K562 (cell line): Measurements from ENCODE around the gene CFAP73. TPM values are rescaled to one million over a fixed set of nuclear protein-coding genes. Genes with fewer than 3 reads are reported as not detected.
A peak's percentile ranks its signal among the peaks of the same experiment; 100 is the strongest.

Source experiments
- ARID1B ChIP-seq: fragments of 450-650 bp; IDR thresholded peaks from 2 replicates; pipeline ENCODE4 v1.6.1; 2016; ENCODE audit warnings: antibody characterized with exemption, mild to moderate bottlenecking, inconsistent platforms
- CAMTA2 ChIP-seq: fragments of 250-450 bp; sonication (Bioruptor Pico); conservative IDR thresholded peaks from 2 replicates; pipeline ENCODE4 v1.5.1; 2022
- CBX5 ChIP-seq: IDR thresholded peaks from 2 replicates; pipeline ENCODE4 v1.6.1; 2014; ENCODE audit warnings: low read depth, borderline replicate concordance
- GTF2F1 ChIP-seq: IDR thresholded peaks from 2 replicates; pipeline ENCODE4 v1.6.1; 2011; ENCODE audit warnings: low read depth, low read length, improper control_type of control experiment
- HSF4 ChIP-seq: fragments of 250-450 bp; sonication (Bioruptor Pico); IDR thresholded peaks from 2 replicates; pipeline ENCODE4 v2.1.2; 2022; ENCODE audit warnings: mild to moderate bottlenecking, moderate library complexity, borderline replicate concordance
- NCOA4 ChIP-seq: fragments of 450-650 bp; IDR thresholded peaks from 2 replicates; pipeline ENCODE4 v1.6.1; 2018; ENCODE audit warnings: mild to moderate bottlenecking; ENCODE audit not compliant: partially characterized antibody
- NFRKB ChIP-seq: fragments of 450-650 bp; IDR thresholded peaks from 2 replicates; pipeline ENCODE4 v1.6.1; 2016; ENCODE audit warnings: low read depth
- RBBP5 ChIP-seq: fragments of 200-600 bp; sonication (generic); IDR thresholded peaks from 2 replicates; pipeline ENCODE4 v1.6.1; 2012; ENCODE audit warnings: borderline replicate concordance, mild to moderate bottlenecking, low read length, control low read depth, inconsistent platforms; ENCODE audit not compliant: insufficient read depth, poor library complexity, severe bottlenecking
- SIN3A ChIP-seq, 2 experiments: fragments of 150-350 bp in 1 of 2; IDR thresholded peaks; 2 replicates each; pipeline ENCODE4 v1.6.1; 2011 to 2016; ENCODE audit warnings: borderline replicate concordance in 2 of 2, low read depth in 2 of 2, low read length in 2 of 2, mild to moderate bottlenecking in 2 of 2, moderate library complexity in 2 of 2; ENCODE audit not compliant: control insufficient read depth in 1 of 2
- SNAPC5 ChIP-seq: fragments of 250-450 bp; sonication (Bioruptor Pico); IDR thresholded peaks from 2 replicates; pipeline ENCODE4 v1.8.0; 2021; ENCODE audit warnings: moderate library complexity, mild to moderate bottlenecking, inconsistent platforms
- U2AF2 ChIP-seq: fragments of 200-400 bp; formaldehyde crosslinking; optimal IDR thresholded peaks from 2 replicates; pipeline ENCODE3; 2017; ENCODE audit warnings: low read depth, mild to moderate bottlenecking, low read length
- XRCC4 ChIP-seq: IDR thresholded peaks from one replicate; pipeline ENCODE4 v1.6.1; 2011; ENCODE audit not compliant: insufficient read depth, insufficient read length; ENCODE audit errors: extremely low read depth
- ZNF140 ChIP-seq: fragments of 250-450 bp; sonication (Bioruptor Pico); IDR thresholded peaks from 2 replicates; pipeline ENCODE4 v1.8.0; 2021; ENCODE audit warnings: moderate library complexity, mild to moderate bottlenecking, inconsistent platforms
- ZNF324 ChIP-seq: fragments of 250-450 bp; sonication (Bioruptor Pico); IDR thresholded peaks from 2 replicates; pipeline ENCODE4 v1.4.0; 2020; ENCODE audit warnings: mild to moderate bottlenecking
- ZNF57 ChIP-seq: fragments of 450-650 bp; formaldehyde crosslinking; IDR thresholded peaks from 2 replicates; pipeline ENCODE4 v1.4.0; 2020; ENCODE audit warnings: mild to moderate bottlenecking, moderate library complexity
- polyA plus RNA-seq, 8 experiments: library from polyadenylated mRNA; depleted of rRNA in 4 of 8; stranded (reverse) in 5 of 8; unstranded in 3 of 8; fragments of >200 nt; fragmentation: Nextera tagmentation in 2 of 8; fragmentation: Illumina TruSeq in 1 of 8; extraction: Ambion mirVana in 2 of 8; extraction: Trizol in 1 of 8; gene quantifications; 2 replicates each; pipeline versions ENCODE4 v1.2.1 to v1.2.3, GENCODE V29; 2011 to 2014; ENCODE audit warnings: inconsistent platforms in 1 of 8, missing spikeins in 1 of 8
- total RNA-seq, 7 experiments: library from RNA; depleted of rRNA in 6 of 7; stranded (reverse); fragments of >200 nt in 6 of 7; fragmentation: Illumina TruSeq in 2 of 7; extraction: Trizol in 2 of 7; gene quantifications; 2 replicates each; pipeline versions ENCODE4 v1.2.1 to v1.2.3, GENCODE V29; 2011 to 2021; ENCODE audit warnings: low replicate concordance in 1 of 7
- TF ChIP-seq, protein P1 (sequence below): fragments of 200-400 bp; formaldehyde crosslinking; IDR thresholded peaks from 2 replicates; pipeline ENCODE4 v1.6.1; 2017; ENCODE audit warnings: mild to moderate bottlenecking, low read depth, low read length, moderate library complexity
- TF ChIP-seq, protein P2 (sequence below): fragments of 450-650 bp; IDR thresholded peaks from 2 replicates; pipeline ENCODE4 v1.6.1; 2016; ENCODE audit warnings: borderline replicate concordance
- TF ChIP-seq, protein P3 (sequence below): fragments of 450-650 bp; IDR thresholded peaks from 2 replicates; pipeline ENCODE4 v1.6.1; 2017; ENCODE audit warnings: antibody characterized with exemption
- TF ChIP-seq, protein P4 (sequence below), 2 experiments: IDR thresholded peaks; 2 replicates each; pipeline ENCODE4 v1.6.1; 2011; ENCODE audit warnings: borderline replicate concordance in 1 of 2, control low read depth in 1 of 2, low read depth in 1 of 2, low read length in 1 of 2, mild to moderate bottlenecking in 1 of 2, mixed read lengths in 1 of 2, moderate library complexity in 1 of 2; ENCODE audit not compliant: insufficient read depth in 1 of 2, insufficient read length in 1 of 2, poor library complexity in 1 of 2, severe bottlenecking in 1 of 2; ENCODE audit errors: extremely low read depth in 1 of 2

The CFAP73 gene
- total and polyA plus RNA-seq, 9 of the 15 experiments (the other 6 are each of a cell fraction or from before 2014, with no cell fraction given), result not detected

GRCh38 chr12:113185180-113186032 is 35.9 kb downstream of the CFAP73 start, which contains the start of the genes DDX54 and RITA1 (continued):
- TF ChIP-seq, protein P1, sequence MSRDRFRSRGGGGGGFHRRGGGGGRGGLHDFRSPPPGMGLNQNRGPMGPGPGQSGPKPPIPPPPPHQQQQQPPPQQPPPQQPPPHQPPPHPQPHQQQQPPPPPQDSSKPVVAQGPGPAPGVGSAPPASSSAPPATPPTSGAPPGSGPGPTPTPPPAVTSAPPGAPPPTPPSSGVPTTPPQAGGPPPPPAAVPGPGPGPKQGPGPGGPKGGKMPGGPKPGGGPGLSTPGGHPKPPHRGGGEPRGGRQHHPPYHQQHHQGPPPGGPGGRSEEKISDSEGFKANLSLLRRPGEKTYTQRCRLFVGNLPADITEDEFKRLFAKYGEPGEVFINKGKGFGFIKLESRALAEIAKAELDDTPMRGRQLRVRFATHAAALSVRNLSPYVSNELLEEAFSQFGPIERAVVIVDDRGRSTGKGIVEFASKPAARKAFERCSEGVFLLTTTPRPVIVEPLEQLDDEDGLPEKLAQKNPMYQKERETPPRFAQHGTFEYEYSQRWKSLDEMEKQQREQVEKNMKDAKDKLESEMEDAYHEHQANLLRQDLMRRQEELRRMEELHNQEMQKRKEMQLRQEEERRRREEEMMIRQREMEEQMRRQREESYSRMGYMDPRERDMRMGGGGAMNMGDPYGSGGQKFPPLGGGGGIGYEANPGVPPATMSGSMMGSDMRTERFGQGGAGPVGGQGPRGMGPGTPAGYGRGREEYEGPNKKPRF, result no peak
- TF ChIP-seq, protein P2, sequence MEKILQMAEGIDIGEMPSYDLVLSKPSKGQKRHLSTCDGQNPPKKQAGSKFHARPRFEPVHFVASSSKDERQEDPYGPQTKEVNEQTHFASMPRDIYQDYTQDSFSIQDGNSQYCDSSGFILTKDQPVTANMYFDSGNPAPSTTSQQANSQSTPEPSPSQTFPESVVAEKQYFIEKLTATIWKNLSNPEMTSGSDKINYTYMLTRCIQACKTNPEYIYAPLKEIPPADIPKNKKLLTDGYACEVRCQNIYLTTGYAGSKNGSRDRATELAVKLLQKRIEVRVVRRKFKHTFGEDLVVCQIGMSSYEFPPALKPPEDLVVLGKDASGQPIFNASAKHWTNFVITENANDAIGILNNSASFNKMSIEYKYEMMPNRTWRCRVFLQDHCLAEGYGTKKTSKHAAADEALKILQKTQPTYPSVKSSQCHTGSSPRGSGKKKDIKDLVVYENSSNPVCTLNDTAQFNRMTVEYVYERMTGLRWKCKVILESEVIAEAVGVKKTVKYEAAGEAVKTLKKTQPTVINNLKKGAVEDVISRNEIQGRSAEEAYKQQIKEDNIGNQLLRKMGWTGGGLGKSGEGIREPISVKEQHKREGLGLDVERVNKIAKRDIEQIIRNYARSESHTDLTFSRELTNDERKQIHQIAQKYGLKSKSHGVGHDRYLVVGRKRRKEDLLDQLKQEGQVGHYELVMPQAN, result peak; percentile 96; the same call in 1 of the 2 replicates
- TF ChIP-seq XRCC4 (no peak), RBBP5 (peak; percentile 96), ZNF324 (CRISPR knock-in tag) (no peak), NCOA4 (no peak), SIN3A (IDR thresholded peaks at IDR 0.05; ENCODE audit: borderline replicate concordance in 2 of 2, control insufficient read depth in 1 of 2, low read depth in 2 of 2, low read length in 2 of 2) (0 out of 4 replicates have a peak, but pooled peaks of 1 of the 2 experiments have one; percentile 5), ZNF140 (no peak), SNAPC5 (CRISPR knock-in tag) (no peak), NFRKB (peak; percentile 90), CAMTA2 (CRISPR knock-in tag) (no peak), HSF4 (CRISPR knock-in tag) (no peak), ARID1B (peak; percentile 64; the same call in 1 of the 2 replicates), U2AF2 (no peak), CBX5 (no peak), ZNF57 (CRISPR knock-in tag) (no peak; the same call in 1 of the 2 replicates), GTF2F1 (peak; percentile 21; the same call in 1 of the 2 replicates)
- TF ChIP-seq, protein P3, sequence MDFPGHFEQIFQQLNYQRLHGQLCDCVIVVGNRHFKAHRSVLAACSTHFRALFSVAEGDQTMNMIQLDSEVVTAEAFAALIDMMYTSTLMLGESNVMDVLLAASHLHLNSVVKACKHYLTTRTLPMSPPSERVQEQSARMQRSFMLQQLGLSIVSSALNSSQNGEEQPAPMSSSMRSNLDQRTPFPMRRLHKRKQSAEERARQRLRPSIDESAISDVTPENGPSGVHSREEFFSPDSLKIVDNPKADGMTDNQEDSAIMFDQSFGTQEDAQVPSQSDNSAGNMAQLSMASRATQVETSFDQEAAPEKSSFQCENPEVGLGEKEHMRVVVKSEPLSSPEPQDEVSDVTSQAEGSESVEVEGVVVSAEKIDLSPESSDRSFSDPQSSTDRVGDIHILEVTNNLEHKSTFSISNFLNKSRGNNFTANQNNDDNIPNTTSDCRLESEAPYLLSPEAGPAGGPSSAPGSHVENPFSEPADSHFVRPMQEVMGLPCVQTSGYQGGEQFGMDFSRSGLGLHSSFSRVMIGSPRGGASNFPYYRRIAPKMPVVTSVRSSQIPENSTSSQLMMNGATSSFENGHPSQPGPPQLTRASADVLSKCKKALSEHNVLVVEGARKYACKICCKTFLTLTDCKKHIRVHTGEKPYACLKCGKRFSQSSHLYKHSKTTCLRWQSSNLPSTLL, result no peak
- TF ChIP-seq, protein P4, sequence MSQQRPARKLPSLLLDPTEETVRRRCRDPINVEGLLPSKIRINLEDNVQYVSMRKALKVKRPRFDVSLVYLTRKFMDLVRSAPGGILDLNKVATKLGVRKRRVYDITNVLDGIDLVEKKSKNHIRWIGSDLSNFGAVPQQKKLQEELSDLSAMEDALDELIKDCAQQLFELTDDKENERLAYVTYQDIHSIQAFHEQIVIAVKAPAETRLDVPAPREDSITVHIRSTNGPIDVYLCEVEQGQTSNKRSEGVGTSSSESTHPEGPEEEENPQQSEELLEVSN (IDR thresholded peaks at IDR 0.05; ENCODE audit: borderline replicate concordance in 1 of 2, extremely low read depth in 1 of 2, insufficient read depth in 1 of 2, insufficient read length in 1 of 2, low read depth in 1 of 2, low read length in 1 of 2, poor library complexity in 1 of 2, severe bottlenecking in 1 of 2), result peak; percentile 7 to 51
